GM12878 (cell line): Measurements from ENCODE around the gene BRD2. TPM values are rescaled to one million over a fixed set of nuclear protein-coding genes. Genes with fewer than 3 reads are reported as not detected.

Experiments
- ATF7 ChIP-seq: fragments of 450-650 bp; IDR thresholded peaks from 2 replicates; pipeline ENCODE4 v1.6.1; 2016; ENCODE audit warnings: low read depth, mild to moderate bottlenecking
- BHLHE40 ChIP-seq, 2 experiments: fragments of 450-650 bp in 1 of 2; IDR thresholded peaks; 2 replicates each; pipeline ENCODE4 v1.6.1; 2011 to 2017; ENCODE audit warnings: low read depth in 2 of 2, borderline replicate concordance in 1 of 2, improper control_type of control experiment in 1 of 2, low read length in 1 of 2, mild to moderate bottlenecking in 1 of 2
- CREM ChIP-seq: IDR thresholded peaks from 2 replicates; pipeline ENCODE4 v1.6.1; 2014; ENCODE audit warnings: antibody characterized with exemption, low read depth
- FOS ChIP-seq: IDR thresholded peaks from 3 replicates; pipeline ENCODE4 v1.6.1; 2011; ENCODE audit warnings: borderline replicate concordance; ENCODE audit not compliant: insufficient read length; ENCODE audit errors: extremely low read depth
- FOXM1 ChIP-seq: IDR thresholded peaks from 2 replicates; pipeline ENCODE4 v1.6.1; 2012; ENCODE audit warnings: low read depth, mild to moderate bottlenecking, inconsistent platforms, low read length, moderate library complexity
- MTA2 ChIP-seq: fragments of 450-650 bp; IDR thresholded peaks from 2 replicates; pipeline ENCODE4 v1.6.1; 2016; ENCODE audit warnings: low read depth, mild to moderate bottlenecking, moderate library complexity
- MXI1 ChIP-seq: fragments of 150-350 bp; IDR thresholded peaks from 2 replicates; pipeline ENCODE4 v1.6.1; 2011; ENCODE audit warnings: low read depth, mild to moderate bottlenecking, inconsistent platforms, low read length, improper control_type of control experiment
- NFXL1 ChIP-seq: fragments of 450-650 bp; IDR thresholded peaks from 2 replicates; pipeline ENCODE4 v1.6.1; 2017; ENCODE audit warnings: antibody characterized with exemption, mild to moderate bottlenecking, borderline replicate concordance
- POLR2AphosphoS2 ChIP-seq: IDR thresholded peaks from 2 replicates; pipeline ENCODE4 v1.6.1; 2011; ENCODE audit warnings: low read depth, mild to moderate bottlenecking, low read length, improper control_type of control experiment, moderate library complexity
- RCOR1 ChIP-seq: conservative IDR thresholded peaks from 2 replicates; pipeline ENCODE4 v1.6.1; 2012; ENCODE audit warnings: low read depth, low read length, improper control_type of control experiment
- SP1 ChIP-seq: IDR thresholded peaks from one replicate; pipeline ENCODE4 v1.6.1; 2011; ENCODE audit warnings: low read depth, low read length
- SUPT20H ChIP-seq: IDR thresholded peaks from 2 replicates; pipeline ENCODE4 v1.6.1; 2011; ENCODE audit warnings: low read depth, mild to moderate bottlenecking, low read length, moderate library complexity, borderline replicate concordance; ENCODE audit not compliant: control insufficient read depth
- polyA plus RNA-seq, 11 experiments: library from polyadenylated mRNA; depleted of rRNA in 4 of 11; unstranded in 6 of 11; stranded (reverse) in 5 of 11; fragments of >200 nt; fragmentation: Nextera tagmentation in 4 of 11; fragmentation: Illumina TruSeq in 1 of 11; extraction: Ambion mirVana in 4 of 11; extraction: Trizol in 1 of 11; gene quantifications; 1 replicate in 1 of 11; 2 replicates in 10 of 11; pipeline versions ENCODE4 v1.2.1 to v1.2.3, GENCODE V29; 2011 to 2016; ENCODE audit warnings: inconsistent platforms in 2 of 11, missing spikeins in 2 of 11, low read depth in 1 of 11
- total RNA-seq, 4 experiments: library from RNA; depleted of rRNA in 3 of 4; stranded (reverse); fragments of >200 nt in 3 of 4; fragmentation: Illumina TruSeq in 1 of 4; extraction: Trizol in 1 of 4; gene quantifications; 2 replicates each; pipeline versions ENCODE4 v1.2.1 to v1.2.3, GENCODE V29; 2013 to 2021
- TF ChIP-seq, protein P1 (sequence below): fragments of 450-650 bp; IDR thresholded peaks from 2 replicates; pipeline ENCODE4 v1.6.1; 2018; ENCODE audit warnings: mild to moderate bottlenecking, low read depth, moderate library complexity; ENCODE audit not compliant: partially characterized antibody
- TF ChIP-seq, protein P2 (sequence below): IDR thresholded peaks from 2 replicates; pipeline ENCODE4 v1.6.1; 2012; ENCODE audit warnings: improper control_type of control experiment, low read depth, low read length; ENCODE audit not compliant: insufficient replicate concordance
- TF ChIP-seq, protein P3 (sequence below), 3 experiments: IDR thresholded peaks in 2 of 3; conservative IDR thresholded peaks in 1 of 3; 2 replicates each; pipeline ENCODE4 v1.5.1; 2011; ENCODE audit warnings: low read depth in 3 of 3, low read length in 3 of 3, mild to moderate bottlenecking in 3 of 3, control low read depth in 2 of 3, moderate library complexity in 2 of 3, inconsistent platforms in 1 of 3, mixed read lengths in 1 of 3; ENCODE audit not compliant: control insufficient read depth in 2 of 3, insufficient read depth in 1 of 3; ENCODE audit errors: extremely low read depth in 1 of 3
- TF ChIP-seq, protein P4 (sequence below): fragments of 450-650 bp; IDR thresholded peaks from 2 replicates; pipeline ENCODE4 v1.6.1; 2016; ENCODE audit warnings: mild to moderate bottlenecking
- TF ChIP-seq, protein P5 (sequence below): IDR thresholded peaks from 2 replicates; pipeline ENCODE4 v1.6.1; 2012; ENCODE audit warnings: low read depth, low read length, improper control_type of control experiment

Gene BRD2
- total and polyA plus RNA-seq, 10 of the 15 experiments (the other 5 are each of a cell fraction or from before 2014, with no cell fraction given), result 32.2 to 239 (median 139) TPM

DNA sequence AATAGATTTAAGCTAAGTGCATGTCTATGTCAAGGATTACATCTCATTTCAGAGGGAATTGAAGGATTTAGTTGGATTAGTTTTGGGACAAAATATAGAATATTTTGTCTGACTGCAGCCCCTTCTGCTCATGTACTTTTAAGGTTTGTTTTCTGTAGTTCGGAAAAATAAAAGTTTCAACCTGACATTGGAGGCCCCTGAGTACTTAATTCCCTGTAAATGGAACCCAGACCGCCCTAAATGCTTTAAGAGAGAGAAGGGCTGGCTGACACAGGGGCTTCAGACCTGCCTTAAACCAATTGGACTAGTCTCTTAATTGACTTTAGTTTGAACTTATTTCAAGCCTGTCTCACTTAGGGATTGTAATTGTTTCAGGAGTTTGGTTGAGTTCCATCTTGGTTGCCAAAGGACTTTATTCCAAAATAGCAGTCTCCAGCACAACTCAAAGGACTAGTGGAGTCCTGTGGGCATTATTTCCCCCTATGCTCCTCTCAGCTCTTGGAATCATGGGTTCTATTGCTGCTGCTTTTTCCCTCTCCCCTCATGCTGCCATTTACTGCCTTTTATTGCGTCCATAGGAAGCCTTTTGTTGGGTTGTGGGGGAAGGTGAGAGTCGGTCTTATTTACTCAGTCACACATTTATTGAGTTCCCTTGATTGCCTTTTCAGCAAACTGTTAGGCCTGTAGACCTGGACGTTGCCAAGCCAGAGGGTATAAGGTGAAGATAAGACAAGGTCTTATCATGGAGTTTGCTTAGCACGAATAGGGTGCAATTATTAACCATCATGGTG, 14.5 kb downstream of the BRD2 start (continued):
- TF ChIP-seq, protein P1, sequence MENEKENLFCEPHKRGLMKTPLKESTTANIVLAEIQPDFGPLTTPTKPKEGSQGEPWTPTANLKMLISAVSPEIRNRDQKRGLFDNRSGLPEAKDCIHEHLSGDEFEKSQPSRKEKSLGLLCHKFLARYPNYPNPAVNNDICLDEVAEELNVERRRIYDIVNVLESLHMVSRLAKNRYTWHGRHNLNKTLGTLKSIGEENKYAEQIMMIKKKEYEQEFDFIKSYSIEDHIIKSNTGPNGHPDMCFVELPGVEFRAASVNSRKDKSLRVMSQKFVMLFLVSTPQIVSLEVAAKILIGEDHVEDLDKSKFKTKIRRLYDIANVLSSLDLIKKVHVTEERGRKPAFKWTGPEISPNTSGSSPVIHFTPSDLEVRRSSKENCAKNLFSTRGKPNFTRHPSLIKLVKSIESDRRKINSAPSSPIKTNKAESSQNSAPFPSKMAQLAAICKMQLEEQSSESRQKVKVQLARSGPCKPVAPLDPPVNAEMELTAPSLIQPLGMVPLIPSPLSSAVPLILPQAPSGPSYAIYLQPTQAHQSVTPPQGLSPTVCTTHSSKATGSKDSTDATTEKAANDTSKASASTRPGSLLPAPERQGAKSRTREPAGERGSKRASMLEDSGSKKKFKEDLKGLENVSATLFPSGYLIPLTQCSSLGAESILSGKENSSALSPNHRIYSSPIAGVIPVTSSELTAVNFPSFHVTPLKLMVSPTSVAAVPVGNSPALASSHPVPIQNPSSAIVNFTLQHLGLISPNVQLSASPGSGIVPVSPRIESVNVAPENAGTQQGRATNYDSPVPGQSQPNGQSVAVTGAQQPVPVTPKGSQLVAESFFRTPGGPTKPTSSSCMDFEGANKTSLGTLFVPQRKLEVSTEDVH, result no peak
- TF ChIP-seq FOS (no peak), MXI1 (no peak), SUPT20H (no peak), MTA2 (no peak), ATF7 (no peak), FOXM1 (no peak), POLR2AphosphoS2 (peak; percentile 75), RCOR1 (no peak), NFXL1 (no peak), CREM (no peak), SP1 (no peak), BHLHE40 (IDR thresholded peaks at IDR 0.05; ENCODE audit: borderline replicate concordance in 1 of 2, low read depth in 2 of 2, low read length in 1 of 2) (no peak)
- TF ChIP-seq, protein P2, sequence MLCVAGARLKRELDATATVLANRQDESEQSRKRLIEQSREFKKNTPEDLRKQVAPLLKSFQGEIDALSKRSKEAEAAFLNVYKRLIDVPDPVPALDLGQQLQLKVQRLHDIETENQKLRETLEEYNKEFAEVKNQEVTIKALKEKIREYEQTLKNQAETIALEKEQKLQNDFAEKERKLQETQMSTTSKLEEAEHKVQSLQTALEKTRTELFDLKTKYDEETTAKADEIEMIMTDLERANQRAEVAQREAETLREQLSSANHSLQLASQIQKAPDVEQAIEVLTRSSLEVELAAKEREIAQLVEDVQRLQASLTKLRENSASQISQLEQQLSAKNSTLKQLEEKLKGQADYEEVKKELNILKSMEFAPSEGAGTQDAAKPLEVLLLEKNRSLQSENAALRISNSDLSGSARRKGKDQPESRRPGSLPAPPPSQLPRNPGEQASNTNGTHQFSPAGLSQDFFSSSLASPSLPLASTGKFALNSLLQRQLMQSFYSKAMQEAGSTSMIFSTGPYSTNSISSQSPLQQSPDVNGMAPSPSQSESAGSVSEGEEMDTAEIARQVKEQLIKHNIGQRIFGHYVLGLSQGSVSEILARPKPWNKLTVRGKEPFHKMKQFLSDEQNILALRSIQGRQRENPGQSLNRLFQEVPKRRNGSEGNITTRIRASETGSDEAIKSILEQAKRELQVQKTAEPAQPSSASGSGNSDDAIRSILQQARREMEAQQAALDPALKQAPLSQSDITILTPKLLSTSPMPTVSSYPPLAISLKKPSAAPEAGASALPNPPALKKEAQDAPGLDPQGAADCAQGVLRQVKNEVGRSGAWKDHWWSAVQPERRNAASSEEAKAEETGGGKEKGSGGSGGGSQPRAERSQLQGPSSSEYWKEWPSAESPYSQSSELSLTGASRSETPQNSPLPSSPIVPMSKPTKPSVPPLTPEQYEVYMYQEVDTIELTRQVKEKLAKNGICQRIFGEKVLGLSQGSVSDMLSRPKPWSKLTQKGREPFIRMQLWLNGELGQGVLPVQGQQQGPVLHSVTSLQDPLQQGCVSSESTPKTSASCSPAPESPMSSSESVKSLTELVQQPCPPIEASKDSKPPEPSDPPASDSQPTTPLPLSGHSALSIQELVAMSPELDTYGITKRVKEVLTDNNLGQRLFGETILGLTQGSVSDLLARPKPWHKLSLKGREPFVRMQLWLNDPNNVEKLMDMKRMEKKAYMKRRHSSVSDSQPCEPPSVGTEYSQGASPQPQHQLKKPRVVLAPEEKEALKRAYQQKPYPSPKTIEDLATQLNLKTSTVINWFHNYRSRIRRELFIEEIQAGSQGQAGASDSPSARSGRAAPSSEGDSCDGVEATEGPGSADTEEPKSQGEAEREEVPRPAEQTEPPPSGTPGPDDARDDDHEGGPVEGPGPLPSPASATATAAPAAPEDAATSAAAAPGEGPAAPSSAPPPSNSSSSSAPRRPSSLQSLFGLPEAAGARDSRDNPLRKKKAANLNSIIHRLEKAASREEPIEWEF, result peak; percentile 30
- TF ChIP-seq, protein P3, sequence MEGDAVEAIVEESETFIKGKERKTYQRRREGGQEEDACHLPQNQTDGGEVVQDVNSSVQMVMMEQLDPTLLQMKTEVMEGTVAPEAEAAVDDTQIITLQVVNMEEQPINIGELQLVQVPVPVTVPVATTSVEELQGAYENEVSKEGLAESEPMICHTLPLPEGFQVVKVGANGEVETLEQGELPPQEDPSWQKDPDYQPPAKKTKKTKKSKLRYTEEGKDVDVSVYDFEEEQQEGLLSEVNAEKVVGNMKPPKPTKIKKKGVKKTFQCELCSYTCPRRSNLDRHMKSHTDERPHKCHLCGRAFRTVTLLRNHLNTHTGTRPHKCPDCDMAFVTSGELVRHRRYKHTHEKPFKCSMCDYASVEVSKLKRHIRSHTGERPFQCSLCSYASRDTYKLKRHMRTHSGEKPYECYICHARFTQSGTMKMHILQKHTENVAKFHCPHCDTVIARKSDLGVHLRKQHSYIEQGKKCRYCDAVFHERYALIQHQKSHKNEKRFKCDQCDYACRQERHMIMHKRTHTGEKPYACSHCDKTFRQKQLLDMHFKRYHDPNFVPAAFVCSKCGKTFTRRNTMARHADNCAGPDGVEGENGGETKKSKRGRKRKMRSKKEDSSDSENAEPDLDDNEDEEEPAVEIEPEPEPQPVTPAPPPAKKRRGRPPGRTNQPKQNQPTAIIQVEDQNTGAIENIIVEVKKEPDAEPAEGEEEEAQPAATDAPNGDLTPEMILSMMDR (IDR thresholded peaks at IDR 0.05 in 2 of 3, conservative IDR thresholded peaks at IDR 0.05 in 1 of 3; ENCODE audit: control insufficient read depth in 2 of 3, extremely low read depth in 1 of 3, insufficient read depth in 1 of 3, low read depth in 3 of 3, low read length in 3 of 3), result no peak
- TF ChIP-seq, protein P4, sequence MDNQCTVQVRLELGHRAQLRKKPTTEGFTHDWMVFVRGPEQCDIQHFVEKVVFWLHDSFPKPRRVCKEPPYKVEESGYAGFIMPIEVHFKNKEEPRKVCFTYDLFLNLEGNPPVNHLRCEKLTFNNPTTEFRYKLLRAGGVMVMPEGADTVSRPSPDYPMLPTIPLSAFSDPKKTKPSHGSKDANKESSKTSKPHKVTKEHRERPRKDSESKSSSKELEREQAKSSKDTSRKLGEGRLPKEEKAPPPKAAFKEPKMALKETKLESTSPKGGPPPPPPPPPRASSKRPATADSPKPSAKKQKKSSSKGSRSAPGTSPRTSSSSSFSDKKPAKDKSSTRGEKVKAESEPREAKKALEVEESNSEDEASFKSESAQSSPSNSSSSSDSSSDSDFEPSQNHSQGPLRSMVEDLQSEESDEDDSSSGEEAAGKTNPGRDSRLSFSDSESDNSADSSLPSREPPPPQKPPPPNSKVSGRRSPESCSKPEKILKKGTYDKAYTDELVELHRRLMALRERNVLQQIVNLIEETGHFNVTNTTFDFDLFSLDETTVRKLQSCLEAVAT, result no peak
- TF ChIP-seq, protein P5, sequence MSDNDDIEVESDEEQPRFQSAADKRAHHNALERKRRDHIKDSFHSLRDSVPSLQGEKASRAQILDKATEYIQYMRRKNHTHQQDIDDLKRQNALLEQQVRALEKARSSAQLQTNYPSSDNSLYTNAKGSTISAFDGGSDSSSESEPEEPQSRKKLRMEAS, result no peak
